Measurements from ENCODE around the gene GNS. TPM values are rescaled to one million over a fixed set of nuclear protein-coding genes. Genes with fewer than 3 reads are reported as not detected.
"Not testable (repeated sequence)": the region's sequence is repeated elsewhere in the genome, so short reads cannot be mapped to it uniquely, and the experiment has no call there.

GNS gene
- total RNA-seq, 1 donor from 2014 or later: 33.4 TPM

GRCh38 chr12:64700532-64700931, 58.7 kb downstream of the GNS start:
- intact Hi-C loops (cut with micrococcal nuclease): no loop called here

GRCh38 chr12:64699504-64700115, 59.6 kb downstream of the GNS start:
- intact Hi-C loops (cut with micrococcal nuclease): no loop called here

- intact Hi-C loops (cut with micrococcal nuclease): no loop called here
These were observed 63.0 kb downstream of the GNS start for GRCh38 chr12:64696080-64696741.

- intact Hi-C loops (cut with micrococcal nuclease): no loop called here
These were observed 63.7 kb downstream of the GNS start for GRCh38 chr12:64695550-64695949.

- intact Hi-C loops (cut with micrococcal nuclease): no loop called here
These were observed 64.8 kb downstream of the GNS start for GRCh38 chr12:64694130-64695040.

- intact Hi-C loops (cut with micrococcal nuclease): no loop called here
These were observed 67.2 kb downstream of the GNS start for GRCh38 chr12:64691795-64692583.

GRCh38 chr12:64691227-64691794, 67.9 kb downstream of the GNS start:
- intact Hi-C loops (cut with micrococcal nuclease): no loop called here

- intact Hi-C loops (cut with micrococcal nuclease): not testable (repeated sequence)
These were observed 69.0 kb downstream of the GNS start for GRCh38 chr12:64690236-64690635.

- intact Hi-C loops (cut with micrococcal nuclease): no loop called here
These were observed 70.5 kb downstream of the GNS start for GRCh38 chr12:64688715-64689114.

GRCh38 chr12:64688219-64688618, 71.0 kb downstream of the GNS start:
- intact Hi-C loops (cut with micrococcal nuclease): no loop called here

GRCh38 chr12:64687816-64688215, 71.4 kb downstream of the GNS start:
- intact Hi-C loops (cut with micrococcal nuclease): no loop called here

GRCh38 chr12:64685605-64686004, 73.6 kb downstream of the GNS start:
- intact Hi-C loops (cut with micrococcal nuclease): loop anchor here (1.0 kb wide), 1 partner anchor 76 kb away; no protein-coding TSS in a partner anchor

GRCh38 chr12:64685050-64685449, 74.2 kb downstream of the GNS start:
- intact Hi-C loops (cut with micrococcal nuclease): loop anchor here (1.0 kb wide), 1 partner anchor 76 kb away; no protein-coding TSS in a partner anchor

- intact Hi-C loops (cut with micrococcal nuclease): loop anchor here (1.0 to 5.0 kb wide), 7 partner anchors 9 to 462 kb away; partner anchors contain the start of genes GNS, KICS2, TBK1 and XPOT
These were observed 75.2 kb downstream of the GNS start for GRCh38 chr12:64683816-64684543.

GRCh38 chr12:64682572-64683277, 76.5 kb downstream of the GNS start:
- intact Hi-C loops (cut with micrococcal nuclease): loop anchor here (5.0 kb wide), 4 partner anchors 75 to 460 kb away; partner anchors contain the start of genes GNS, KICS2, TBK1 and XPOT

- intact Hi-C loops (cut with micrococcal nuclease): loop anchor here (5.0 kb wide), 4 partner anchors 76 to 459 kb away; partner anchors contain the start of genes GNS, KICS2, TBK1 and XPOT
These were observed 77.8 kb downstream of the GNS start for GRCh38 chr12:64681200-64682052.

GRCh38 chr12:64680235-64680634, 79.0 kb downstream of the GNS start:
- intact Hi-C loops (cut with micrococcal nuclease): loop anchor here (5.0 kb wide), 4 partner anchors 77 to 458 kb away; partner anchors contain the start of genes GNS, KICS2, TBK1 and XPOT

GRCh38 chr12:64679487-64680001, 79.7 kb downstream of the GNS start:
- intact Hi-C loops (cut with micrococcal nuclease): loop anchor here (1.0 to 5.0 kb wide), 6 partner anchors 10 to 457 kb away; partner anchors contain the start of genes GNS, KICS2, TBK1 and XPOT
